Measurements from ENCODE around the gene GALNT10. TPM values are rescaled to one million over a fixed set of nuclear protein-coding genes. Genes with fewer than 3 reads are reported as not detected.

GALNT10 gene
- total and polyA plus RNA-seq, 2 of the 4 experiments (the other 2 are of a cell fraction) = 46.2 to 67.0 TPM

DNA sequence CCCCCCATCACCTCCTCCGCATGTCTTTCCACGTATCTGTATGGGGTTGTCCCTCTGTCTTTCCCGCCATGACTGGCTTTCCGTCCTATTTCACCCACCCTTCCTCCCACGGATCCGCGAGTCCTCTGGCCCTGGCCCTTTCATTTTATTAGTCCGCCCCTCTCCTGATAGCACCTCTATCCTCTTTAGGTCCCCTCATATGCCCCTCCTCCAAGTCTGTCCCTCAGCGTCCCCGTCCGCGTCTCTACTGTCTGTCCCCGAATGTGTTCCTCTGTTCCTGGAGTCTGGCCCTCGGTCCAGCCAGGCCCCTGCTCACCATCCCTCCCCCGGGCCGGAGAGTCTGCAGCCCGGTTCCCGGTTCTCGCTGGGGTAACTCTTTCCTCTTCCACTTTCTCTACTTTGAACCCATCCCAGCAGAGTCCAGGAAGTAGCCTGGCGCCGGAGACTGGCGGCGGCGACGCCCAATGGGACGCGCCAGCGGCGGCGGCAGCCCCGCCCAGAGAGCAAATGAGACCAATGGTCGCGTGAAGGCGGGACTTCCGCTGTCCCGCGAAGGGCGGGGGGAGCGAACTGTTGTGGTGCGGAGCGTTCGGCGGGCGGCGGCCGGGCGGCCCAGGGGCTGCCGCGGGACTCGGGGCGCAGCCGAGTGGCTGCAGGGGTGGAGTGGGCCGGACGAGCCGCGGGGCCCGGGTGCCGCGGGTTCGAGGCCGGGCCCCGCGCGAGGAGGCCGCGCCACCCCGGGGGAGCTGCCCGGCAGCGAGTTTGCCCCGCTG lies 255.1 kb downstream of the GALNT10 start, which contains the start of gene SAP30L:
Gene SAP30L (plus strand): TSS at position 576 of the 773 bp plus-strand sequence. CDS start 608 bp downstream, outside the sequence.
- in situ Hi-C loops (cut with MboI; ENCODE audit: low sequenced_read_pairs) = no loop called here
- Histone ChIP-seq H3K9me3 (ENCODE audit: control insufficient read depth, insufficient read depth, low read length) (no peaks in the 10 kb centered on the region), H3K4me1 (ENCODE audit: control insufficient read depth, insufficient read depth, low read length) (peaks cover 7% of the 10 kb centered on the region), H2AK5ac (ENCODE audit: low read depth, low read length) (peak within 1 kb of the TSS; percentile 37), H3K4me2 (ENCODE audit: low read depth, low read length) (peak within 1 kb of the TSS; percentile 95), H2AFZ (replicated peaks; ENCODE audit: low read length, poor library complexity) (peak within 1 kb of the TSS; percentile 100), H2BK120ac (ENCODE audit: low read depth, low read length) (peak within 1 kb of the TSS; percentile 28; the same call in 1 of the 2 replicates), H2BK20ac (ENCODE audit: low read depth, low read length) (no peak within 1 kb of the TSS), H2AK9ac (replicated peaks; ENCODE audit: low read depth, low read length, poor library complexity) (peak within 1 kb of the TSS; percentile 93), H3K9me1 (ENCODE audit: insufficient read depth, low read length) (peaks cover 8% of the 10 kb centered on the region), H3K4me3 (ENCODE audit: insufficient read depth, low read depth, low read length) (peak within 1 kb of the TSS; percentile 97), H3K4ac (ENCODE audit: low read depth, low read length) (peak within 1 kb of the TSS; percentile 94), H4K20me1 (ENCODE audit: insufficient read depth, low read length) (peaks cover 31% of the 10 kb centered on the region), H3K14ac (replicated peaks; ENCODE audit: low read depth, low read length) (peak within 1 kb of the TSS; percentile 89), H4K91ac (ENCODE audit: insufficient read depth, low read depth, low read length) (peak within 1 kb of the TSS; percentile 93), H4K5ac (ENCODE audit: low read depth, low read length) (peak within 1 kb of the TSS; percentile 69), H4K8ac (ENCODE audit: low read depth in 2 of 2, low read length in 2 of 2) (peak within 1 kb of the TSS; percentile 74 to 94), H3K27ac (ENCODE audit: insufficient read depth, low read length) (peak within 1 kb of the TSS; percentile 84), H3K27me3 (ENCODE audit: control insufficient read depth, insufficient read depth, low read length) (no peaks in the 10 kb centered on the region), H3K9ac (ENCODE audit: low read depth, low read length) (peak within 1 kb of the TSS; percentile 90), H3K36me3 (ENCODE audit: control insufficient read depth, insufficient read depth, low read length) (peaks cover 6% of the 10 kb centered on the region), H3K18ac (ENCODE audit: low read depth, low read length) (peak within 1 kb of the TSS; percentile 77), H3K23ac (ENCODE audit: low read depth, low read length) (peak within 1 kb of the TSS; percentile 93), H2BK15ac (ENCODE audit: low read depth, low read length) (0 out of 3 replicates have a peak within 1 kb of the TSS, but pooled peaks have one; percentile 38), H2BK5ac (ENCODE audit: low read depth, low read length, poor library complexity, severe bottlenecking) (peak within 1 kb of the TSS; percentile 86), H3K56ac (ENCODE audit: extremely low read depth, insufficient read depth, low read length) (peak within 1 kb of the TSS; percentile 77), H3K79me1 (ENCODE audit: low read depth in 1 of 2, low read length in 2 of 2) (peaks cover 23 to 41% of the 10 kb centered on the region in 2 experiments)
- ATAC-seq (ENCODE audit: low read depth) = peak; percentile 93
- dilution Hi-C loops (cut with HindIII; ENCODE audit: low sequenced_read_pairs, unreplicated experiment) = no loop called here
- intact Hi-C loops (cut with micrococcal nuclease) = loop anchor here (2.0 to 5.0 kb wide), 2 partner anchors 249 to 492 kb away; partner anchors contain the start of gene GEMIN5
- DNase-seq = peak; percentile 89
- ChIA-PET POLR2A (ENCODE audit: unreplicated experiment) (no interaction called here), CTCF (no interaction called here)
- WGBS, 2 experiments (ENCODE audit: extremely low coverage in 2 of 2, insufficient read length in 1 of 2) = 0% methylated on average over 36 of the region's 70 CpGs; no CpG with 5 or more reads in 1 of the 2 experiments
- no TSS peak for BruUV-seq (replicated peaks)
- TF ChIP-seq MAFK (IDR thresholded peaks at IDR 0.05; ENCODE audit: low read depth, low read length) = no peak
- no peak for TF ChIP-seq ELK1 (IDR thresholded peaks at IDR 0.05; ENCODE audit: borderline replicate concordance, low read depth, low read length)
- no peak for TF ChIP-seq RCOR1 (IDR thresholded peaks at IDR 0.05; ENCODE audit: insufficient replicate concordance, low read length)
- no peak for TF ChIP-seq CHD1 (IDR thresholded peaks at IDR 0.05; ENCODE audit: low read depth, low read length)
- TF ChIP-seq SMC3 (IDR thresholded peaks at IDR 0.05; ENCODE audit: low read depth, low read length) = no peak
- TF ChIP-seq, protein P1, sequence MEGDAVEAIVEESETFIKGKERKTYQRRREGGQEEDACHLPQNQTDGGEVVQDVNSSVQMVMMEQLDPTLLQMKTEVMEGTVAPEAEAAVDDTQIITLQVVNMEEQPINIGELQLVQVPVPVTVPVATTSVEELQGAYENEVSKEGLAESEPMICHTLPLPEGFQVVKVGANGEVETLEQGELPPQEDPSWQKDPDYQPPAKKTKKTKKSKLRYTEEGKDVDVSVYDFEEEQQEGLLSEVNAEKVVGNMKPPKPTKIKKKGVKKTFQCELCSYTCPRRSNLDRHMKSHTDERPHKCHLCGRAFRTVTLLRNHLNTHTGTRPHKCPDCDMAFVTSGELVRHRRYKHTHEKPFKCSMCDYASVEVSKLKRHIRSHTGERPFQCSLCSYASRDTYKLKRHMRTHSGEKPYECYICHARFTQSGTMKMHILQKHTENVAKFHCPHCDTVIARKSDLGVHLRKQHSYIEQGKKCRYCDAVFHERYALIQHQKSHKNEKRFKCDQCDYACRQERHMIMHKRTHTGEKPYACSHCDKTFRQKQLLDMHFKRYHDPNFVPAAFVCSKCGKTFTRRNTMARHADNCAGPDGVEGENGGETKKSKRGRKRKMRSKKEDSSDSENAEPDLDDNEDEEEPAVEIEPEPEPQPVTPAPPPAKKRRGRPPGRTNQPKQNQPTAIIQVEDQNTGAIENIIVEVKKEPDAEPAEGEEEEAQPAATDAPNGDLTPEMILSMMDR (conservative IDR thresholded peaks at IDR 0.05; ENCODE audit: low read depth, low read length) = no peak
- no peak for TF ChIP-seq BHLHE40 (IDR thresholded peaks at IDR 0.05; ENCODE audit: low read depth, low read length)
- TF ChIP-seq RFX5 (IDR thresholded peaks at IDR 0.05; ENCODE audit: low read depth, low read length) = no peak
- no peak for TF ChIP-seq CEBPB (IDR thresholded peaks at IDR 0.05; ENCODE audit: low read depth, low read length)
- peak; percentile 61; the same call in 1 of the 2 replicates for TF ChIP-seq FOS (IDR thresholded peaks at IDR 0.05; ENCODE audit: low read depth, low read length)
- TF ChIP-seq POLR2A (IDR thresholded peaks at IDR 0.05; ENCODE audit: low read depth, low read length) = peak; percentile 54; the same call in 1 of the 2 replicates
- no peak for TF ChIP-seq RAD21 (IDR thresholded peaks at IDR 0.05; ENCODE audit: low read length)
- TF ChIP-seq MXI1 (IDR thresholded peaks at IDR 0.05; ENCODE audit: borderline replicate concordance, low read depth, low read length) = no peak
- TF ChIP-seq MAZ (IDR thresholded peaks at IDR 0.05; ENCODE audit: borderline replicate concordance, low read depth, low read length) = peak; percentile 90
- no peak for TF ChIP-seq NFE2L2 (IDR thresholded peaks at IDR 0.05; ENCODE audit: low read depth, low read length)

Measured in IMR-90 (cell line).